HG03558 (cell line): ENCODE data around the gene FYN.
"Not testable (repeated sequence)": the region's sequence is repeated elsewhere in the genome, so short reads cannot be mapped to it uniquely, and the experiment has no call there.

ENCODE experiments used
- ATAC-seq: cut with Tn5 transposase; IDR thresholded peaks from one replicate; pipeline ENCODE4 v1.9.1; 2021; ENCODE audit warnings: moderate number of reproducible peaks; ENCODE audit not compliant: unreplicated experiment; ENCODE audit errors: extremely low read depth

The FYN gene

DNA sequence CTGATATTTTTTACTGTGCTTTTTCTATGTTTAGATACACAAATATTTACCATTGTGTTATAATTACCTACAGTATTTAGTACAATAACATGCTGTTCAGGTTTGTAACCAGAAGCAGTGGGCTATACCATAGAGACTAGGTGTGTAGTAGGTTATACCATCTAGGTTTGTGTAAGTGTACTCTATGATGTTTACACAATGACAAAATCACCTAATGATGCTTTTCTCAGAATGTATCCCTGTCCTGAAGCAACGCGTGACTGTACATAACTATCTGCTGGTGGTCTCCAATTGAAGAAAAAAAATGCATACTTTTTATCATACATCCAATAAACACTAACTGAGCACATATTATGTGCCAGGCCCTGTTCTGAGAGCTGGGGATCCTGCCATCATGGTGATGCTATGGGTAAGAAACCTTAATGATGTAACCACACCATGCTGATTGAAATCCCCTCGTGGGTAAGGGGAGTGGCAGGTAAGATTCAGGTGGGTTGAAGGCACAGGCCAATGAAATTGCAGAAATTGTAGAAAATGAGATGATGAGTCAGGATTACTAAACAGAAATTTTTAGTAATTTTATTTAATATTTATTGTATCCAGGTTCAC lies 76.8 kb downstream of the FYN start:
- no peak for ATAC-seq

DNA sequence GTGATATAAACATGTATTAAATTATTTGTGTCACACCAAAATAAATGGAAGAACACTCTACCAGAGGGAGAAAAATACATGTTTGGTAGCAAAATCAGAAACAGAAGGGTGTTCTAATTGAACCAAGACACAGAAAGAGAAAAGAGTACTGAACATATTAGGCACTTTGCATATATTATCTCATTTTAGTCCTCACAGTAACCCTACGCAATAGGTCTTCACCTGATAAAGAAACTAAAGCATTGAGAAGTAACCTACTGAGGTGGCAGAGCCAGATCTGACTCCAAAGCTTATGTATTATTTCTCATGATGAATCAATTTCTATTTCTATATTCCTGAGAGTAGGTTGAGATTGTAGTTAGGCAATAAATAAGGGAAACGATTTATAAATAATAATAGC lies 77.7 kb downstream of the FYN start:
- ATAC-seq = no peak

DNA sequence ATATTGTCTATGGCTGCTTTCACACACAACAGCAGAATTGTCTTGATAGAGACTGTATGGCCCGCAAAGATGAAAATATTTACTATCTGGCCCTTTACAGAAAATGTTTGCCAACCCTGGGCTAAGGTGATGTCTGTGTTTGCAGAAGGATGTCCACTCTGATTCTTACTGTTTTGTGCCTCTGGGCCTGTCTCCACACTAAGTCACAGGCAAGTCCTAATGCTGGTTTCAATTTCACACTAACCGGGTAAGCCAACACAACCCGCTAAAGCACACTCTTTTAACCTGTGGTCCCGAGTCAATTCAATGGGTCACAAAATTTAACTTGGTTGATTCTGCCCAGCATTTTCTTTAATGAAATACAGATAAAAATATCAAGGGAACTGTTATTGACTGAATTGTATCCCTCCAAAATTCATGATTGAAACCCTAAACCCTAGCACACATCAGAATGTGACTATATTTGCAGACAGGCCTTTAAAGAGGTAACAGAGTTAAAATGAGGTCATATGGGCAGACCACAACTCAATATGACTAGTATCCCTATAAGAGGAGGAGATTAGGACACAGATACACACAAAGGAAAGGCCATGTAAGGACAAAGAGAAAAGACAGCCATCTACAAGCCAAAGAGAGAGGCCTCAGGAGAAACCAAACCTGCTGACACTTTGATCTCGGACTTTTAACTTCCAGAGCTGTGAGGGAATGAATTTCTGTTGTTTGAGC lies 78.4 kb downstream of the FYN start:
- no peak for ATAC-seq

DNA sequence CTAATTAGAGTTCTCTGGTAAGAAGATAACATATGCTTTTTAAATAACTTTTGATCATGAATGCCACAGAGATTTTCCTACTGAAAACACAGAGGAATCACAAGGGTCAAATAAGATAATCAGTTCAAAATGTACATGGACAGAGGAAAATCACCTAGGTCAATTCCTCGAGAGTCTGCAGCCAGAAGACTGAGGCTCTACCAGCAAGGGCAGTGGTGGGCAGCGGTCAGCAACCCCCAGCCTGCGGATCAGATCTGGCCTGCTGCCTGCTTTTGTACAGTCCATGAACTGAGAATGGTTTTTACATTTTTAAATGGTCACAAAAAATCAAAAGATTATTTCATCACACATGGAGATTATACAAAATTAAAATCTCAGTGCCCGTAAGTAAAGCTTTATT lies 79.0 kb downstream of the FYN start:
- no peak for ATAC-seq

DNA sequence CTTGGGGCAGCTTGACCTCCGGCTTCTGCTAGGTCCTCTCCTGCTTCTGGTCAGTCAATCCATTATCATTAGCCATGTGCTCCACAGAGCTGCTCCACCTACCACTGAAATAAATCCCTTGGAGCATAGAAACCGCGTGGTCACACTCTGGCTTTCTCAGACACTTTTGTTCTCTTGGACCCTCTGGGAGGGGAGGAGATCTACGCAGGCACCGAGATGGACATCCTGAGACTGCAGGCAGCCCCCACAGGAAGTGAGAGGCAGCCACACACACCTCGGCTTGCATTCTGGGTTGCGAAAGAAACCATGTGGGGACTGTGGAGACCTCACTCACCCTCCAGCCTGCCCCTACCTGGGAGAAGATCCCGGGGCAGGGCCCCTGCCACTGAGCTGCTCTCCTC lies 79.5 kb downstream of the FYN start:
- no peak for ATAC-seq

DNA sequence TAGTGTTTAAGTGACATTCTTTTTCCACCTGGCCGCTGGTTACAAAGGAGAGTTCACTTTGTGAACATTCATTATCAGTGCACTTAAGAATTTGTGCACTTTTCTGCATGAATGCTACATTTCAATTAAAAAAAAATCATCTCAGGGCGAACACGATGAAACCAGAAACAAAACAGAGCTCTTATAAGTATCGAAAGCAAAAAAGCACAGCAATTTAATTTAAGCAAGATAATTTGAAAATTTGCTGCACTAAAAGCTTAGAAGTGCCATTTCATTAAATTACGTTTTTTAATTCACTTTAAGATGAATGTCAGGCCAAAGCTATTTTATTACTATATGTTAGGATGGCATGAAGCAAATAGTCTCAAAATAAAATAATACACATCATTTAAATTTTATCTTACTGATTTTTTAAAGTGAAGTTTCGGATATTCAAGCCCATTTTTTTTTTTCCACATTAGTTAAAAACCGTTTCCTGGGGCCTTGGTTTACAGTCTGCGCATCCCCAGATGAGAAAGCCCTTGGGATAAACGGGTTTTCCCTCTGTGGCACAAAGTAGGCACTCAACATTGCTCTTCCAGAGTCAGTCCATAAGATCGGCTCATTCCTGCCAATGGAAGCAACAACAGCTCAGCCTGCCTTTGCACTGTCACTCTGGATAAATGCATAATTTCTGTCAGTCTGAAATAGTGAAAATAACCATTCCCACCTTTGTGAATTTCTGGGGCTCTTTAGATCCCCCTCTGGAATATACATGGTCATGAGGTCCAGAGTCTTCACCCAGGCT lies 80.1 kb downstream of the FYN start:
- no peak for ATAC-seq

DNA sequence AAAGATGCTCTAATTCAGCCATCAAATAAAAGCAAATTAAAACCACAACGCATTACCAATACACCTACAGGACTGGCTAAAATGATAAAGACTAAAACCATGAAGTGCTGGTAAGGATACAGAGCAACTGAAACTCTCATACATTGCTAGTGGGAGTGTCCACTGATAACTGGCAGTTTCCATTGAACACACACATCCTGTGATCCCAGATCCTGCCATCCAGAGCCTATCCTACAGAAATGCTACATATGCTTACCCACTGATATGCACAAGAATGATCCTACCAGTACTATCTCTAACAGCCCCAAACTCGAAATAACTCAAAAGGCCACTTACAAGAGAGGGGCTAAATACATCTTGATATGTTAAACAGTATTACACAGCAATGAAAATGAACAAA lies 81.0 kb downstream of the FYN start:
- ATAC-seq = no peak

DNA sequence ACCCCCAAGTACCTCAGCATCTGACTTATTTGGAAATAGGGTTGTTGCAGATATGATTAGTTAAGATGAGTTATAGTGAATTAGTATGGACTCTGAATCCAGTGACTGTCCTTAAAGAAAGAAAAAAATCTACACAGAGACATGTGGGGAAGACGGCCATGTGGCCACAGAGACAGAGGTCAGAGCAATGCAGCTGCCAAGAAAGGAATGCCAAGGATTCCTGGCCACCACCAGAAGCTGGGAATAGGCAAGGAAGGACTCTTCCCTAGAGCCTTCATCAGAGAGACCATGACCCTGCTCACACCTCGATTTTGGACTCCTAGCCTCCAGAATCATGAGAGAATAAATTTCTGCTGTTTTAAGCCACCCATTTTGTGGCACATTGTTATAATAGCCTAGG lies 81.8 kb downstream of the FYN start:
- no peak for ATAC-seq

DNA sequence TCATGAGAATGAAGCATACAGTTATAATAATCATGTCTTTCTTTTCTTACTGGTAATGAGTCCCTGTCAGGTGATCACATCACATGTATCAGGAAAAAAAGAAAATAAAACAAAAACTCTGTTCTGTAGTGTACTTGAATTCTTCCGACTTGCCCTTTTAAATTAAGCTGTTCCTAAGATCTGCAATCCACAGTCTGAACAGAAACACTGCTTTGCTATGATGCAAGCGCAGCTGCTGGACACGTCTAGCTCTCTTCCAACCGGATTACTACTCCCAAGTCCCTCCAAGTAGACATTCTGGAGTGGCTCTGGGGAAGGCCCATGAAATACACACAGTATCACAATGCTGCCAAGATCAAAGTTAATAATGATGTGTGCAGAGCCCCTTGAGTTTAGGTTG lies 83.7 kb downstream of the FYN start:
- no peak for ATAC-seq

DNA sequence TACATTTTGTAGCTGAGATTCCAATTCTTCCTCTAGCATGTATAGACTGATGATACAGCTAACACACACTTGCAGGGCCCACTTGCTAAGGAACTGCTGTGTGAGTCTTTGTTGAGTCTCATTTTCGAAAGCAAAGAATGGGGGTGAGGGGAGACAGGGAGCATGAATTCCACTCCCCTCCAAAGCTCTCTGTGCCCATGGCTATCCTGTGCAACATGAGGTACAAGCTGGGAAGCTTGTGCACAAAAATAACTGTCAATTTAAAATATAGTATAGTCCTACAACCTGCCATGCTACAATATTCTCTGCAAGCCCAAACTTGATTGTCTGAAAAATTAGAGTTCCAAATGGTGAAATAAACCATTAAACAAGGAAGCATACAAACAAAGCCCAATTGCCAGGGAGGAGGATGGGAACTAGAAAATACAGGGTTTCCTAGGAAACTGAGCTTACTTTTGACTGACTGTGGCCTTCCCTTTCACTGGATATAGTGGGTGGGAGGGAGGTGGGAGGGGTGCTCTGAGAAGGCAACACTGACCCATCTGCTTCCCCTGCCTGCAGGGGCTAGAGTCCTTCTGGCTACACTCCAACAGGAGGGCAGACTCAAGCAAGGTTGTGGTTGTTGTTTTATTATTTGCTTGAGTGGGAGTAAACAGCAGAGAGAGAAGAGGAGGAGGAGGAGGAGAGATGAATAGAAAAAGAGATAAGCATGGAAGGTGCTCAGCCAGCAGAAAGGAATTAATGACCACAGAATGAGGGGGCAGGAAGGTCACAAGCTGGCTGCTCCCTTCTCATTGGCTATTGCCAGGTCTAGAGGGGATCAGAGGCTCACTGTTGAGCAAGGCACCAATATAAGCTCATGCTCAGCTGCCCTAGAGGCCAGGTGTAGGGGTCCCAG lies 84.6 kb downstream of the FYN start:
- no peak for ATAC-seq

DNA sequence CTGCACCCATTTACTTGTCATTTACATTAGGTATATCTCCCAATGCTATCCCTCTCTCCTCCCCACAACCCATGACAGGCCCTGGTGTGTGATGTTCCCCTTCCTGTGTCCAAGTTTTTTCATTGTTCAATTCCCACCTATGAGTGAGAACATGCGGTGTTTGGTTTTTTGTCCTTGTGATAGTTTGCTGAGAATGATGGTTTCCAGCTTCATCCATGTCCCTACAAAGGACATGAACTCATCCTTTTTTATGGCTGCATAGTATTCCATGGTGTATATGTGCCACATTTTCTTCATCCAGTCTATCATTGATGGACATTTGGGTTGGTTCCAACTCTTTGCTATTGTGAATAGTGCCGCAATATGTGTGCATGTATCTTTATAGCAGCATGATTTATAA lies 87.1 kb downstream of the FYN start:
- not testable (repeated sequence) for ATAC-seq

DNA sequence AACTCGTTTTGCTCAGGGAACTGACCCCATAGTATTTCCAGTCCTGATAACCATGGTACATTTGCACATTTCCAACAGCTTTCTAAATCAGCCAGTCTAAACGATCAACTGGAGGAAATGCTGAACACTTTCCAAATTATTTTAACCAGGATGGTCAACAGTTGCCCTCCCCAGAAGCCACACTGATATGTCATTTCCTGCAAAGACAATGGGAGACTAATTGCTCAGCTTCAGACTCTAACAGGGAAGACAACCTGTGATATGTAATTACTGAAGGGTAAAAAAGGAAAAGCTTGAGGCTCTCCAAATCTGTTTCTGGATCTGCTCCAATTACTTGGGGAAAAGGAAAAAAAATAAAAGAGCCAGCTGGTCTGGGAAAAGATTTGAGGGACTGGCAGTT lies 88.8 kb downstream of the FYN start:
- no peak for ATAC-seq

DNA sequence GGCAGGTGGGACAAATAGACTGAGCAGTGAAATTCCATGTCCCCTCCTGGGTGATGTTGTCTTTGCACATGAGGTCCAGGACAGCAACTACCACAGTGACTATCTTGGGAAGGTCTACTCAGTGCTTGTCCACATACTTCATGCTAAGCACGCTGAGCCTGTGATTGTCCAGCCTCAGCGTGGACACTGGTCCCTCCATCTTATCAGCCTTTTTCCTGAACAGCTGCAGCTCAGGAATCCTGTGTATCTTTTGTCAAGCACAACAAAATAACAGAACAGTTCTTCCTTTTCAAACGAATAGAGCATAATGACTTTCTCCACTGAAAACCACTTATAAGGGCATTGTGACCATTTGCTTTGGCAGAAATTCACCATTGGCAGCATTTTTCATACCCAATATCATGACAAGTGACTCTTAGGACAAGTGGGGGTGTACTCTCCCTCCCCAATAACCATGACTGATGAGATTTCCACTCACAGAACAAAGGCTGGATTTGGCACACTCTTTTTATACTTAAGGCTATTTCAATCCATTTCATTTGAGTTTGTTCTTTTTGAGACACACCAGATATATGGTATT lies 90.3 kb downstream of the FYN start:
- ATAC-seq = no peak

DNA sequence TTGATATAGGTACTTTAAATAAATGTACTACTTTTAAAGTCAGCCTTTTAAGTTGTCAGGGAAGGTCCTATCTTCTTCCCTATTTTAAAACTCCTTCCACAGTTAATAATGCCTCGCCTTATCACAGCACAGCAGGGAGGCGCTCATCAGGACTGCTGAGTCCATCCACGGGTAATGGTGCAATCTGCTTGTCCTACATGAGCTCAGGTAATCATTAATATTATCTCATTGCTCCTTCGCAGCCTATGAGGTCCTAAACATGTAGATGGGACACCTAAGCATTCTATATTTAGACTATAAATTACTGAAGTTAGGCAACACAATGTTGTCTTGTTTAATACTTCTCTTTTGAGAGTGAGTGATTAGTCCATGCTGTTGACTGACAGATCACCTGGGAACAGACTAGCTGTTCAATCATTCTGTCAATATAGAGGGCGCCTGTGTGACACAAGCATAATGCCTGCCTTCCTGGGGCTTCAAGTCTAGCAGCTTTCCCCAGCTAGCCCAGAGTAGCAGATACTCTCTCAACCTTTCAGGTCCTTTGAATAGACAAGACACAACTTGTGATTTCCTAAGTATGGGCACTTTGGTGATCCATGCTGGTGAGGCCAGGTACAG lies 91.0 kb downstream of the FYN start:
- no peak for ATAC-seq

DNA sequence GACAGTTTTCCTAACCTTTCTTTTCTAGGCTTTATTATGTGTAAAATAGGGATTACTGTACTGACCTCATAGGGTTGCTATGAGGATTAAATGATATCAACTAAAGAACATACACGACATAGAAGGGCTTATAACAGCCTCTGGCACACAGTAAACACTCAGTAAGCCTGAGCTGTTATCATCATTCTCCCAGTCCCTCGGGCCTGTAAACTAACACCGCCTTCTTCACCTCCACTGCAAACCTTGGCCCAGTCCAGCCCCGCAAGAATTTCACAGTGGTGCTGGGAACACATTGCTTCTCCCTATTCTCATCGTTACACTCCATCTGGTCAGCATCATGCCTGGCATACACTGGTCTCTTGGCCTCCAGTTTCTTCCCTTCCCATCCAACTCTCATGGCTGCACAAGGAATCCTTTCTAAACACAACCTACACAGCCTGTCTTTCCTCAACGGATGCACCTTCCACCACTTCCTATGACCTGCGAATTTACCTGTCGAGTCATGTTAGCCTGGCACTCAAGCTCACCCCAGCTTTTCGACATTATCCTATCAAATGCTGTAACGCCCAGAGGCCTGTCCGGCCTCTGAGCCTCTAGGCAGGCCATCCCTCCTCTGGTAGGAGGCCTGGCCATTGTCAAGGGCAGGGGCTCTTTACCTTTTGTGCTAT lies 92.1 kb downstream of the FYN start:
- no peak for ATAC-seq

DNA sequence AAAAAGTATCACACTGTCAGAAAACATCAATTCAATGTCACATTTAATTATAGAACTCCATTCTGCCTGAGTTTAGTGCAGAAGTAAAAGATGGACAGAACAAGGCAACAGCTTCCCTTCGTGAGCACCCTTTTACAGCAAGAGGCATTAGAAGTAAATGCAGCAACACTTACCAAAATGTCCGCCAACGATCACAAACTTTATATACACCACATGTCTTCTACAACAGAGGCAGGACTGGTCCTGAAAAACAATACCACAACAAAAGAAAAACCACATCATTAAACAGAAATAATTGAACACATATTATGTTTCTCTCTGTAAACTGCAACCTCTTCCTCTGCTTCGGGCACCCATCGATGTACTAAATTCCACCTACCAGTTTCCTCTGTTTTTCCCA lies 92.9 kb downstream of the FYN start:
- ATAC-seq = no peak

DNA sequence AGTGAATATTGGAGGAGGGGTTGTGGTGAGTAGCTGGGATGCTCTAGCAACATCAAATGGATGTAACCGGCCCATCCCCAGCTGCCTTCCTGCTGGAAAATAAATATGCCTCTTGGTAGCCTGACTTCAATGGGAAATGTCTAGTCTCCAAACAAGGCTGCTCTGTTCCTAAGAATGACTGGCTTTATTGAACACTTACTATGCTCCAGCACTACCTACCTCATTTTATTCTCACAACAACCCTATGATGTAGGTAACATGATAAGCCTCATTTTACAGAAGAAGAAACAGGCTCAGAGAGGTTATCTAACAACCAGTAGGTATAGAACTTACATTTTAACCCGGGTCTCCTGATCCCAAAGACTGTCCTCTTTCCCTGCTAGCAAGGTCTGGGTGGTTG lies 93.6 kb downstream of the FYN start:
- no peak for ATAC-seq

DNA sequence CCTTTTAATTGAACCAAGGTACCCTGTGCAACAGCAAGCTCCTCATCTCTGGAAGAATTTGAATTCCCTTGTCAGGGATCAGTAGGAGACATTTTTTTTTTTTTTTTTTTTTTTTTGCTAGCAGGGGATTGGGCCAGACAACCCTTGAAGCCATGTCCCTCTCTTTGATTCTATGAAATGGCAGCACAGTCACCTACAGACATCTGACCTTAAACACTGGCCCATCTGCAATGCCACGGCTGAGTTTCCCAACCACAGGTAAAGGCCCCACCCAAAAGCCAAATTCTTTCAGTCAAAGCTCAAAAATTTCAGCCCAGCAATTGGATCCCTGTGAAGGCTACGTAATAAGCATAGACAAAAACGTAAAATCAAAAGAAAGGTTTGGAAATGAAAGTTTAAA lies 94.2 kb downstream of the FYN start:
- no peak for ATAC-seq

DNA sequence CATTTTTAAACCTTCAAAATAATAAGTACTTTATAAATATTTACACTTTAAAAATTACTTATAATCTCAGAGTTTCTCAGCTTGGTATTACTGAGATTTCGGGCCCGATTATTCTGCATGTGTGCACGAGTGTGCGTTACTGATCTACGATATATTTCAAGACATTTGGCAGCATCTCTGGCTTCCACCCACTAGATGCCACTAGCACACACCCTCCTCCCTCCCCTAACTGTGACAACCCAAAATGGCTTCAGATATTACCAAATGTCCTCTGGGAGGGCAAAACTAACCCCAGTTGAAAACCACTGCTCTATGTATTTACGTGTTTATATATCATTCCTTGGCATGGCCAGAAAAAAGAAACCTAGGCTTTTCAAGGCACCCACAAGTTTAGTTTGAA lies 95.9 kb downstream of the FYN start:
- ATAC-seq = no peak
